ENCODE data around the gene RASA2. TPM values are rescaled to one million over a fixed set of nuclear protein-coding genes. Genes with fewer than 3 reads are reported as not detected.
"Not testable (repeated sequence)": the region's sequence is repeated elsewhere in the genome, so short reads cannot be mapped to it uniquely, and the experiment has no call there.

RASA2 gene
- total and polyA plus RNA-seq, 12 donors: 1.4 to 7.7 (median 5.1) TPM

DNA sequence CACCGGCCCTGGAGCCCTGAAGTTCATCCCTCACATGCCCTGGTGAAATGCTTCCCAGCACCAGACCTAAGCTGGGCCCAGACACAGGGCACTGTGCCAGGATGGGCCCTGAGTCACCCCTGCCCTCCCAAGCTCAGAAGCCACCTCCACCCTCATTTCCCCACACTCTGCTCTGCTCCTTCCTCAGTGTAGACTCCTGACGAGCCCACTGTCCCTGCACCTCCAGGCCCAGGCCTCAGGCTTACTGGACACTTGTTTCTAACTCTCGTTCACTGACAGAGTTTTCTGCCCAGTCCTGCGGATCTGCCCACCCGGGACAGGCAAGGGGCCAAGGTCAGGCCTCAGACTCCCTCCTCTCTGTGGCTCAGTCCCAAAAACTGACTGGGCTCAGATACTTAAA, 138.7 kb downstream of the RASA2 start:
- WGBS, 2 donors: 57 to 66% methylated on average over 5 of the region's 5 CpGs
- H3K4me1 ChIP-seq: no peaks in the 10 kb centered on the region
- H3K4me3 ChIP-seq: no peak overlapping the region
- no peak overlapping the region for H3K27ac ChIP-seq
- no peak for DNase-seq
- no peak for ATAC-seq
- no peaks in the 10 kb centered on the region for H3K36me3 ChIP-seq
- TF ChIP-seq, protein P1, sequence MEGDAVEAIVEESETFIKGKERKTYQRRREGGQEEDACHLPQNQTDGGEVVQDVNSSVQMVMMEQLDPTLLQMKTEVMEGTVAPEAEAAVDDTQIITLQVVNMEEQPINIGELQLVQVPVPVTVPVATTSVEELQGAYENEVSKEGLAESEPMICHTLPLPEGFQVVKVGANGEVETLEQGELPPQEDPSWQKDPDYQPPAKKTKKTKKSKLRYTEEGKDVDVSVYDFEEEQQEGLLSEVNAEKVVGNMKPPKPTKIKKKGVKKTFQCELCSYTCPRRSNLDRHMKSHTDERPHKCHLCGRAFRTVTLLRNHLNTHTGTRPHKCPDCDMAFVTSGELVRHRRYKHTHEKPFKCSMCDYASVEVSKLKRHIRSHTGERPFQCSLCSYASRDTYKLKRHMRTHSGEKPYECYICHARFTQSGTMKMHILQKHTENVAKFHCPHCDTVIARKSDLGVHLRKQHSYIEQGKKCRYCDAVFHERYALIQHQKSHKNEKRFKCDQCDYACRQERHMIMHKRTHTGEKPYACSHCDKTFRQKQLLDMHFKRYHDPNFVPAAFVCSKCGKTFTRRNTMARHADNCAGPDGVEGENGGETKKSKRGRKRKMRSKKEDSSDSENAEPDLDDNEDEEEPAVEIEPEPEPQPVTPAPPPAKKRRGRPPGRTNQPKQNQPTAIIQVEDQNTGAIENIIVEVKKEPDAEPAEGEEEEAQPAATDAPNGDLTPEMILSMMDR (IDR thresholded peaks at IDR 0.05): no peak
- H3K27me3 ChIP-seq: peaks cover 0 to 3% (median 0%) of the 10 kb centered on the region in 7 donors
- intact Hi-C loops (cut with DNase I): no loop called here
- H3K9me3 ChIP-seq: peaks cover 0 to 18% (median 5%) of the 10 kb centered on the region in 11 donors

DNA sequence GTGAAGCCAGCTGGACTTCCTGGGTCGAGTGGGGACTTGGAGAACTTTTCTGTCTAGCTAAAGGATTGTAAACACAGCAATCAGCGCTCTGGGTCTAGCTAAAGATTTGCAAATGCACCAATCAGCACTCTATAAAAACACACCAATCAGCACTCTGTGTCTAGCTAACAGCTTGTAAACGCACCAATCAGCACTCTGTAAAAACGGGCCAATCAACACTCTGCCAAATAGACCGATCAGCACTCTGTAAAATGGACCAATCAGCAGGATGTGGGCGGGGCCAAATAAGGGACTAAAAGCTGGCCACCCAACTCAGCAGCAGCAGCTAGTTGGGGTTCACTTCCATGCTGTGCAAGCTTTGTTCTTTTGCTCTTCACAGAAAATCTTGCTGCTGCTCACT, 141.5 kb downstream of the RASA2 start:
- peaks cover 0 to 18% (median 5%) of the 10 kb centered on the region in 11 donors for H3K9me3 ChIP-seq
- WGBS, 2 donors: 85 to 88% methylated on average over 6 of the region's 6 CpGs
- H3K27ac ChIP-seq; H3K4me3 ChIP-seq; intact Hi-C loops (cut with DNase I); ATAC-seq; H3K4me1 ChIP-seq; DNase-seq; H3K36me3 ChIP-seq; H3K27me3 ChIP-seq: not testable (repeated sequence)

DNA sequence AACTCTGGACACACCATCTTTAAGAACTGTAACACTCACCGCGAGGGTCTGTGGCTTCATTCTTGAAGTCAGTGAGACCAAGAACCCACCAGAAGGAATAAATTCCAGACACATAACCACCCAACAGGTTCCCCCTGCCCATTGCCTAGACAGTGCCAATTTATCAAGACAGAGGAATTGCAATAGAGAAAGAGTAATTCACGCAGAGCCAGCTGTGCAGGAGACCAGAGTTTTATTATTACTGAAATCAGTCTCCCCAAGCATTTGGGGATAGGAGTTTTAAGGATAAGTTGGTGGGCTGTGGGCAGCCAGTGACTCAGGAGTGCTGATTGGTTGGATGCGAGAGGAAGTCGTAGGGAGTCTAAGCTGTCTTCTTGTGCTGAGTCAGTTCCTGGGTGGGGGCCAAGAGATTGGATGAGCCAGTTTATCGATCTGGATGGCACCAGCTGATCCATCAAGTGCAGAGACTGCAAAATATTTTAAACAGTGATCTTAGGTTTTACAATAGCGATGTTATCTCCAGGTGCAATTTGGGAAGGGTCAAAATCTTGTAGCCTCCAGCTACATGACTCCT, 142.1 kb downstream of the RASA2 start:
- DNase-seq; H3K27me3 ChIP-seq; H3K4me3 ChIP-seq; H3K4me1 ChIP-seq; ATAC-seq; H3K36me3 ChIP-seq; H3K27ac ChIP-seq; intact Hi-C loops (cut with DNase I): not testable (repeated sequence)
- WGBS, 2 donors: 78 to 80% methylated on average over 7 of the region's 7 CpGs
- H3K9me3 ChIP-seq: peaks cover 0 to 18% (median 5%) of the 10 kb centered on the region in 11 donors

DNA sequence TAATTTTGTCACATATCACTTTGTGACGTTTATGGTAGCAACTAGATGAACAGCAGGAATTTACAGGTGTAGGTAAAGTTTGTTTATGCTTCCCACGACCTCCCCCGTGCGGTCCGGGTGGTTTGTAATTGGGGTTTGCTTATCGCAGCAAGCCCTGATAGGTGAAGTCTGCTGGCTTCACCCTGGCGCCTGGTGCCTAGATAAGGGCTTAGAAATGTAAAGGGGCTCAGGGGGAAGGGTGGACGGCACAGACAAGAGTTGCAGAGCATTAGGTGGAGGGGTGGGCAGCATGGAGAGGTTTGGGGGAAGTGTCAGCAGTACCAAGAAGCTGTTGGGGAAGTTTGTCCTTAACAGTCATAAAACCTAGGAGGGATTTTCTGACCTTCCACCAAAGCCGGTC, 143.1 kb downstream of the RASA2 start:
- TF ChIP-seq, protein P1 (IDR thresholded peaks at IDR 0.05): no peak
- Histone ChIP-seq H3K27me3 (peaks cover 0 to 3% (median 0%) of the 10 kb centered on the region in 7 donors), H3K9me3 (peaks cover 0 to 18% (median 5%) of the 10 kb centered on the region in 11 donors), H3K27ac (no peak overlapping the region), H3K4me3 (no peak overlapping the region), H3K4me1 (no peaks in the 10 kb centered on the region), H3K36me3 (no peaks in the 10 kb centered on the region)
- 29 to 34% methylated on average over 9 of the region's 9 CpGs for WGBS, 2 donors
- ATAC-seq: no peak
- intact Hi-C loops (cut with DNase I): no loop called here
- DNase-seq: no peak

DNA sequence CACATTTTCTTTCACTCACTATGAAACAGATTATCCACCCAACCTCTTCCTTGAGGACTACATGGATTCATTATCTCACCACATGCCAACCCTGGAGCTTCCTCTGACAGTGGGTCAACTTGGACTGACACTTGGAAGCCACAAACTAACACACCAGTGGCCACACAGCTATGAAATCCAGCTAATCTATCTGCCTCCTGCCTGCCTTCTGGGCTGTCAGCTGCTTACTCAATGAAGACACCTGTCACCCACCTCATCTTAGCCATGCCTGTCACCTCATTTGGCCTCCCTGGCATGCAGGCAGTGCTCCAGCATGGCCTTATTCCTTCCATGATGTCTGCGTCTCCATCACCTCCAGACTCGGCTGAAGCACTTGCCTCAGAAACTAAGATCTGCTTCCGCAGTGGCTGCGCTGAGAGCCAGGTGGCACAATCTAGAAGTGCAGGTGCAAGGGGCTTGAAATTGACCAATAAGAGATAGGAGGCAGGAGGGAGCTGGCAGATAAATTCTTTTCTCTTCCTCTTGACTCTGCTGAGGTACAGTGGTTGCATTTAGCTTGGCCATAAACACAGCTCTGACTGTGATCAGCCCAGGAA, 146.1 kb downstream of the RASA2 start:
- H3K27ac ChIP-seq: no peak overlapping the region
- TF ChIP-seq, protein P1 (IDR thresholded peaks at IDR 0.05): no peak
- H3K36me3 ChIP-seq: no peaks in the 10 kb centered on the region
- H3K4me1 ChIP-seq: no peaks in the 10 kb centered on the region
- intact Hi-C loops (cut with DNase I): no loop called here
- DNase-seq (no peak), ATAC-seq (no peak)
- no peak overlapping the region for H3K4me3 ChIP-seq
- WGBS, 2 donors: 55 to 67% methylated on average over 4 of the region's 4 CpGs
- peaks cover 0 to 18% (median 5%) of the 10 kb centered on the region in 11 donors for H3K9me3 ChIP-seq
- H3K27me3 ChIP-seq: peaks cover 0 to 3% (median 0%) of the 10 kb centered on the region in 7 donors

All from heart right ventricle (tissue), 16 donors.